CD4-positive, alpha-beta T cell treated with Interleukin-17A for 4 hours (primary cell): ENCODE results near the gene C20orf96.
"Not testable (repeated sequence)": the region's sequence is repeated elsewhere in the genome, so short reads cannot be mapped to it uniquely, and the experiment has no call there.

Experiments
- DNase-seq: peaks from one replicate; pipeline ENCODE4 v3.0.0-alpha.2; 2020; ENCODE audit warnings: mixed read lengths

The C20orf96 gene

GRCh38 chr20:290084-290831 is at the start of gene C20orf96:
Gene C20orf96, minus strand, starts transcription at chr20:290750. Its CDS starts 140 bp downstream, at chr20:290610.
- peak; percentile 95 for DNase-seq

GRCh38 chr20:336040-336439 is 45.5 kb upstream of the C20orf96 start:
- not testable (repeated sequence) for DNase-seq

GRCh38 chr20:334578-334977 is 44.0 kb upstream of the C20orf96 start:
- DNase-seq: no peak

GRCh38 chr20:330233-331149 is 39.9 kb upstream of the C20orf96 start:
- peak; percentile 69 for DNase-seq

- DNase-seq: no peak
These were observed 39.3 kb upstream of the C20orf96 start for GRCh38 chr20:329851-330232.

GRCh38 chr20:328975-329695 is 38.6 kb upstream of the C20orf96 start:
- no peak for DNase-seq

GRCh38 chr20:328027-328974 is 37.8 kb upstream of the C20orf96 start:
- no peak for DNase-seq

- peak; percentile 86 for DNase-seq
These were observed 36.9 kb upstream of the C20orf96 start for GRCh38 chr20:327186-328026.

GRCh38 chr20:326645-327185 is 36.2 kb upstream of the C20orf96 start:
- DNase-seq: no peak

- DNase-seq: peak; percentile 66
These were observed 35.5 kb upstream of the C20orf96 start for GRCh38 chr20:325889-326644.

GRCh38 chr20:325045-325888 is 34.7 kb upstream of the C20orf96 start, which contains the start of gene SOX12:
Gene SOX12, plus strand, starts transcription at chr20:325552. Its CDS starts 373 bp downstream, at chr20:325925.
- peak; percentile 98 for DNase-seq

GRCh38 chr20:324177-325044 is 33.9 kb upstream of the C20orf96 start:
- DNase-seq: peak; percentile 97

- DNase-seq: no peak
These were observed 25.9 kb upstream of the C20orf96 start for GRCh38 chr20:316316-317068.

GRCh38 chr20:313948-314347 is 23.4 kb upstream of the C20orf96 start:
- no peak for DNase-seq

GRCh38 chr20:313402-313801 is 22.9 kb upstream of the C20orf96 start:
- DNase-seq: no peak

- no peak for DNase-seq
These were observed 22.3 kb upstream of the C20orf96 start for GRCh38 chr20:312866-313265.

- DNase-seq: no peak
These were observed 21.5 kb upstream of the C20orf96 start for GRCh38 chr20:312067-312466.
